ENCODE data around the gene CSNK2A3.

CSNK2A3 gene

GRCh38 chr11:11334607-11335006 is 18.4 kb downstream of the CSNK2A3 start:
- no peak for TF ChIP-seq CTCF (IDR thresholded peaks at IDR 0.05)

GRCh38 chr11:11332141-11332710 is 20.8 kb downstream of the CSNK2A3 start:
- no peak for TF ChIP-seq CTCF (IDR thresholded peaks at IDR 0.05)

- no peak for TF ChIP-seq CTCF (IDR thresholded peaks at IDR 0.05)
Measured at GRCh38 chr11:11329062-11329806, 23.8 kb downstream of the CSNK2A3 start.

- no peak for TF ChIP-seq CTCF (IDR thresholded peaks at IDR 0.05)
Measured at GRCh38 chr11:11324090-11324489, 29.0 kb downstream of the CSNK2A3 start.

GRCh38 chr11:11322101-11322500 is 30.9 kb downstream of the CSNK2A3 start:
- no peak for TF ChIP-seq CTCF (IDR thresholded peaks at IDR 0.05)

- no peak for TF ChIP-seq CTCF (IDR thresholded peaks at IDR 0.05)
Measured at GRCh38 chr11:11320825-11321224, 32.2 kb downstream of the CSNK2A3 start.

GRCh38 chr11:11318961-11319360 is 34.1 kb downstream of the CSNK2A3 start:
- TF ChIP-seq CTCF (IDR thresholded peaks at IDR 0.05): no peak

Measured in LNCAP (cell line).